RWPE2 (cell line): ENCODE results near the gene OR9Q1.

Experiments
- ATAC-seq: fragments of 200-7000 bp; cut with Tn5 transposase; 3 replicates; pipeline ENCODE4 v1.9.1; 2021; ENCODE audit warnings: low read depth
- DNase-seq: peaks from one replicate; pipeline ENCODE4 v3.0.0-alpha.2; 2020; ENCODE audit warnings: low spot score
- H3K27ac ChIP-seq: fragments of 450-650 bp; 2 replicates; pipeline ENCODE4 v1.5.1; 2017; ENCODE audit warnings: mild to moderate bottlenecking; ENCODE audit not compliant: poor library complexity, severe bottlenecking
- H3K27me3 ChIP-seq: fragments of 250-450 bp; sonication (Bioruptor Pico); 2 replicates; pipeline ENCODE4 v1.5.1; 2021; ENCODE audit warnings: mild to moderate bottlenecking, moderate library complexity; ENCODE audit not compliant: insufficient read depth, poor library complexity, severe bottlenecking
- H3K36me3 ChIP-seq: fragments of 250-450 bp; sonication (Bioruptor Pico); 2 replicates; pipeline ENCODE4 v1.5.1; 2020; ENCODE audit warnings: low read depth, mild to moderate bottlenecking, moderate library complexity
- H3K4me1 ChIP-seq: fragments of 250-450 bp; sonication (Bioruptor Pico); 2 replicates; pipeline ENCODE4 v1.5.1; 2021; ENCODE audit warnings: mild to moderate bottlenecking, moderate library complexity; ENCODE audit not compliant: insufficient read depth, poor library complexity, severe bottlenecking
- H3K4me3 ChIP-seq: fragments of 250-450 bp; sonication (Bioruptor Pico); 2 replicates; pipeline ENCODE4 v1.5.1; 2021; ENCODE audit warnings: mild to moderate bottlenecking, moderate library complexity; ENCODE audit not compliant: severe bottlenecking
- H3K9me3 ChIP-seq: fragments of 250-450 bp; sonication (Bioruptor Pico); 2 replicates; pipeline ENCODE4 v1.5.1; 2021; ENCODE audit warnings: mild to moderate bottlenecking, moderate library complexity; ENCODE audit not compliant: severe bottlenecking
- TF ChIP-seq, protein P1 (sequence below): fragments of 450-650 bp; IDR thresholded peaks from one replicate; pipeline ENCODE4 v1.5.1; 2017; ENCODE audit warnings: mild to moderate bottlenecking, moderate library complexity; ENCODE audit not compliant: poor library complexity, severe bottlenecking

OR9Q1 gene

DNA sequence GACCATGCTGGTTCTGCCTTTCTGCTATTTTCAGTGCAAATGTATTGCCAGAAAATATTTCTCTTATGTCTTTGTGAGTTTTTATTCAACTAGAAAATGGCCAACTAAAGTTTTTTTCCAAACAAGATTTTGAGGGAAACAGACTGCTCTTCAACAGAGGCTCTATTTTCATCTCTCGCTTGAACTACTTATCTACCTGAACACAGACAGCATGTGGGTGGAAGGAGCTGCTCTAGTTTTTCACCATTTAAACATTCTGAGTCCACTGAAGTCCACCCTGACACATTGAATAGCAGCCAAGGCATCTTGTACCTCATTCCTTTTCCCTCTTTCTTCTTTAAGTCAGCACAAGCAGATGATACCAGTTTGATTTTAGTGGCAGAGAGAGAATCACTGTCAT lies 111.5 kb downstream of the OR9Q1 start:
- TF ChIP-seq, protein P1, sequence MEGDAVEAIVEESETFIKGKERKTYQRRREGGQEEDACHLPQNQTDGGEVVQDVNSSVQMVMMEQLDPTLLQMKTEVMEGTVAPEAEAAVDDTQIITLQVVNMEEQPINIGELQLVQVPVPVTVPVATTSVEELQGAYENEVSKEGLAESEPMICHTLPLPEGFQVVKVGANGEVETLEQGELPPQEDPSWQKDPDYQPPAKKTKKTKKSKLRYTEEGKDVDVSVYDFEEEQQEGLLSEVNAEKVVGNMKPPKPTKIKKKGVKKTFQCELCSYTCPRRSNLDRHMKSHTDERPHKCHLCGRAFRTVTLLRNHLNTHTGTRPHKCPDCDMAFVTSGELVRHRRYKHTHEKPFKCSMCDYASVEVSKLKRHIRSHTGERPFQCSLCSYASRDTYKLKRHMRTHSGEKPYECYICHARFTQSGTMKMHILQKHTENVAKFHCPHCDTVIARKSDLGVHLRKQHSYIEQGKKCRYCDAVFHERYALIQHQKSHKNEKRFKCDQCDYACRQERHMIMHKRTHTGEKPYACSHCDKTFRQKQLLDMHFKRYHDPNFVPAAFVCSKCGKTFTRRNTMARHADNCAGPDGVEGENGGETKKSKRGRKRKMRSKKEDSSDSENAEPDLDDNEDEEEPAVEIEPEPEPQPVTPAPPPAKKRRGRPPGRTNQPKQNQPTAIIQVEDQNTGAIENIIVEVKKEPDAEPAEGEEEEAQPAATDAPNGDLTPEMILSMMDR: no peak
- DNase-seq: no peak
- no peaks in the 10 kb centered on the region for H3K27me3 ChIP-seq

DNA sequence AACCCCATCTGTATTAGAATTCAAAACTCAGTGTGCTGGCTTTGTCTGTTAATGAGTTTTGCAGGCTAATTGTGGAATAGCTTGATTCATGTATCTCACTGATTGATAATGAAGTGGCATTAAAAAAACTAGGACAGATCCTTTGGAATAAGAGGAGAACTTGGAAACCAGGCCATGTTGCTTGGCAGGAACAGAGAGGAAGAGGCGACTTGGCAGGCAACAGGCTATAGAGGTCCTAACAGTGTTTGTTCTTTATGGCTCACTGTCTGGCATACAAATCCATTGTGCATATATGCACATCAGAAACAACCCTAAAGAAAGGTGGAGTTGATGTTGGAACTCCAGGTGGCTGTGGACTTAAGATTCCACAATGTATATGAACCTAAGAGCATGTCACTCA lies 119.1 kb downstream of the OR9Q1 start:
- no peaks in the 10 kb centered on the region for H3K36me3 ChIP-seq
- DNase-seq (no peak), ATAC-seq (no peak)
- no peaks in the 10 kb centered on the region for H3K4me1 ChIP-seq
- no peaks in the 10 kb centered on the region for H3K9me3 ChIP-seq
- H3K27me3 ChIP-seq: no peaks in the 10 kb centered on the region
- H3K4me3 ChIP-seq: no peak overlapping the region
- TF ChIP-seq, protein P1: no peak
- H3K27ac ChIP-seq: no peak overlapping the region

More for the DNA sequence above, 111.5 kb downstream of the OR9Q1 start:
- Histone ChIP-seq H3K36me3 (no peaks in the 10 kb centered on the region), H3K27ac (no peak overlapping the region), H3K4me3 (no peak overlapping the region), H3K4me1 (no peaks in the 10 kb centered on the region), H3K9me3 (no peaks in the 10 kb centered on the region)
- no peak for ATAC-seq

GRCh38 chr11:58152781-58153180 lies 129.1 kb downstream of the OR9Q1 start:
- Histone ChIP-seq H3K4me3 (no peak overlapping the region), H3K27ac (no peak overlapping the region), H3K27me3 (no peaks in the 10 kb centered on the region), H3K9me3 (no peaks in the 10 kb centered on the region), H3K36me3 (no peaks in the 10 kb centered on the region), H3K4me1 (no peaks in the 10 kb centered on the region)
- ATAC-seq: no peak
- TF ChIP-seq, protein P1: no peak
- DNase-seq: no peak

GRCh38 chr11:58164389-58164788 lies 140.7 kb downstream of the OR9Q1 start:
- no peak overlapping the region for H3K27ac ChIP-seq
- H3K4me1 ChIP-seq: no peaks in the 10 kb centered on the region
- TF ChIP-seq, protein P1: no peak
- no peak overlapping the region for H3K4me3 ChIP-seq
- no peak for DNase-seq
- H3K36me3 ChIP-seq: no peaks in the 10 kb centered on the region
- no peak for ATAC-seq
- no peaks in the 10 kb centered on the region for H3K27me3 ChIP-seq
- no peaks in the 10 kb centered on the region for H3K9me3 ChIP-seq

DNA sequence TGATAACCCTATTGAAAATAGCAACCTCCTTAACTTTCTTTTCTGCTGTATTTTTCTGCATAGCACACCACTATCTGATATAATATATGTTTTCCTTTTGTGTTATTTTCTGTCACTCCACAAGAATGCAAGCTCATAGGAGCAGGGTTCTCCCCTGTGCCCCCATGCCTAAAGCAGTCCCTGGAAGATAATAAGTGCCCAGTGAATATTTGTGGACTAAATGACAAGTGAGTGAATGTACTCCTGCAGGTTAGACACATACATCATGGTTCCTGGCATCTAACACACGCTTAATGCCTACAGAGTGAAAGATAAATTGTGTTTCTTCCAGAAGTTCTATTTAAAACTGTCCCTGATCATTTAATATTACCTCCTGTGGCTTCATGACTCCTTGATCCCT lies 141.3 kb downstream of the OR9Q1 start:
- ATAC-seq: no peak
- Histone ChIP-seq H3K4me3 (no peak overlapping the region), H3K4me1 (no peaks in the 10 kb centered on the region), H3K9me3 (no peaks in the 10 kb centered on the region), H3K27me3 (no peaks in the 10 kb centered on the region), H3K36me3 (no peaks in the 10 kb centered on the region), H3K27ac (no peak overlapping the region)
- TF ChIP-seq, protein P1: no peak
- DNase-seq: no peak
